IMR-90 (cell line): ENCODE measurements around the gene CBR1. TPM values are rescaled to one million over a fixed set of nuclear protein-coding genes. Genes with fewer than 3 reads are reported as not detected.

Experiments used
- ATAC-seq: fragments of 200-7000 bp; cut with Tn5 transposase; 2 replicates; pipeline ENCODE4 v1.9.1; 2020; ENCODE audit warnings: low read depth, mild to moderate bottlenecking, moderate library complexity
- BruUV-seq: library from RNA; stranded (reverse); fragments of 400-500 nt; replicated peaks from 2 replicates; lab custom pipeline; 2021; lab: Mats Ljungman, UMichigan
- CTCF ChIA-PET: fragments of 300-600 bp; formaldehyde crosslinking; extraction: SDS; loops from one replicate; lab custom pipeline; 2021; ENCODE audit warnings: antibody characterized with exemption; lab: Yijun Ruan, JAX
- POLR2A ChIA-PET: fragments of 300-600 bp; sonication (Branson Sonifier 250); formaldehyde crosslinking; loops from one replicate; lab custom pipeline; 2022; ENCODE audit warnings: antibody characterized with exemption; ENCODE audit not compliant: unreplicated experiment; lab: Charles Lee
- DNase-seq: peaks from one replicate; pipeline ENCODE4 v3.0.0; 2013
- H2AFZ ChIP-seq: replicated peaks from 2 replicates; pipeline ENCODE3; 2013; ENCODE audit warnings: low read length, mild to moderate bottlenecking; ENCODE audit not compliant: poor library complexity
- H2AK5ac ChIP-seq: 2 replicates; pipeline ENCODE4 v1.6.1; 2013; ENCODE audit warnings: low read depth, low read length, inconsistent platforms
- H2AK9ac ChIP-seq: replicated peaks from 2 replicates; pipeline ENCODE3; 2013; ENCODE audit warnings: mild to moderate bottlenecking, low read depth, low read length, moderate library complexity; ENCODE audit not compliant: poor library complexity
- H2BK120ac ChIP-seq: 2 replicates; pipeline ENCODE4 v1.6.1; 2013; ENCODE audit warnings: low read depth, low read length, inconsistent platforms
- H2BK15ac ChIP-seq: 3 replicates; pipeline ENCODE4 v1.6.1; 2013; ENCODE audit warnings: low read depth, low read length, inconsistent platforms
- H2BK20ac ChIP-seq: 2 replicates; pipeline ENCODE4 v1.6.1; 2013; ENCODE audit warnings: low read depth, mild to moderate bottlenecking, inconsistent platforms, low read length, moderate library complexity
- H2BK5ac ChIP-seq: 2 replicates; pipeline ENCODE4 v1.6.1; 2013; ENCODE audit warnings: mild to moderate bottlenecking, low read depth, low read length, inconsistent platforms; ENCODE audit not compliant: poor library complexity, severe bottlenecking
- H3K14ac ChIP-seq: replicated peaks from 2 replicates; pipeline ENCODE4 v1.6.1; 2013; ENCODE audit warnings: low read depth, low read length, inconsistent platforms
- H3K18ac ChIP-seq: 2 replicates; pipeline ENCODE4 v1.6.1; 2013; ENCODE audit warnings: low read depth, low read length, control low read depth
- H3K23ac ChIP-seq: 2 replicates; pipeline ENCODE4 v1.6.1; 2013; ENCODE audit warnings: low read depth, low read length, inconsistent platforms
- H3K27ac ChIP-seq: 2 replicates; pipeline ENCODE4 v1.5.1; 2013; ENCODE audit warnings: mild to moderate bottlenecking, control low read depth, low read length; ENCODE audit not compliant: insufficient read depth
- H3K27me3 ChIP-seq: 2 replicates; pipeline ENCODE4 v1.6.1; 2013; ENCODE audit warnings: low read length; ENCODE audit not compliant: control insufficient read depth, insufficient read depth
- H3K36me3 ChIP-seq: 2 replicates; pipeline ENCODE4 v1.6.1; 2013; ENCODE audit warnings: low read length, mixed read lengths; ENCODE audit not compliant: control insufficient read depth, insufficient read depth
- H3K4ac ChIP-seq: 2 replicates; pipeline ENCODE4 v1.6.1; 2013; ENCODE audit warnings: low read depth, low read length, inconsistent platforms
- H3K4me1 ChIP-seq: 2 replicates; pipeline ENCODE4 v1.6.1; 2013; ENCODE audit warnings: low read length, mixed read lengths; ENCODE audit not compliant: control insufficient read depth, insufficient read depth
- H3K4me2 ChIP-seq: 2 replicates; pipeline ENCODE4 v1.6.1; 2013; ENCODE audit warnings: low read depth, mild to moderate bottlenecking, control low read depth, low read length, moderate library complexity
- H3K4me3 ChIP-seq: 2 replicates; pipeline ENCODE4 v1.5.1; 2013; ENCODE audit warnings: low read depth, mild to moderate bottlenecking, control low read depth, low read length, moderate library complexity; ENCODE audit not compliant: insufficient read depth
- H3K56ac ChIP-seq: 2 replicates; pipeline ENCODE4 v1.6.1; 2013; ENCODE audit warnings: low read length, inconsistent platforms; ENCODE audit not compliant: insufficient read depth; ENCODE audit errors: extremely low read depth
- H3K79me1 ChIP-seq, 2 experiments: 2 replicates each; pipeline ENCODE4 v1.6.1; 2013; ENCODE audit warnings: low read length in 2 of 2, inconsistent platforms in 1 of 2, low read depth in 1 of 2
- H3K9ac ChIP-seq: 2 replicates; pipeline ENCODE4 v1.6.1; 2013; ENCODE audit warnings: low read depth, low read length, control low read depth
- H3K9me1 ChIP-seq: 2 replicates; pipeline ENCODE4 v1.6.1; 2013; ENCODE audit warnings: low read length, inconsistent platforms; ENCODE audit not compliant: insufficient read depth
- H3K9me3 ChIP-seq: 2 replicates; pipeline ENCODE4 v1.6.1; 2013; ENCODE audit warnings: low read length; ENCODE audit not compliant: control insufficient read depth, insufficient read depth
- H4K20me1 ChIP-seq: 2 replicates; pipeline ENCODE4 v1.6.1; 2013; ENCODE audit warnings: low read length, inconsistent platforms; ENCODE audit not compliant: insufficient read depth
- H4K5ac ChIP-seq: 2 replicates; pipeline ENCODE4 v1.6.1; 2013; ENCODE audit warnings: mild to moderate bottlenecking, low read depth, low read length, control low read depth
- H4K8ac ChIP-seq, 2 experiments: 2 replicates each; pipeline ENCODE4 v1.6.1; 2013; ENCODE audit warnings: low read depth in 2 of 2, low read length in 2 of 2, control low read depth in 1 of 2, inconsistent platforms in 1 of 2
- H4K91ac ChIP-seq: 2 replicates; pipeline ENCODE4 v1.6.1; 2013; ENCODE audit warnings: low read depth, low read length, inconsistent platforms; ENCODE audit not compliant: insufficient read depth
- BHLHE40 ChIP-seq: fragments of 150-350 bp; IDR thresholded peaks from 2 replicates; pipeline ENCODE4 v1.6.1; 2016; ENCODE audit warnings: mild to moderate bottlenecking, low read depth, low read length
- CEBPB ChIP-seq: IDR thresholded peaks from 2 replicates; pipeline ENCODE4 v1.6.1; 2012; ENCODE audit warnings: low read depth, low read length, improper control_type of control experiment
- FOS ChIP-seq: fragments of 150-350 bp; IDR thresholded peaks from 2 replicates; pipeline ENCODE4 v1.6.1; 2016; ENCODE audit warnings: low read depth, low read length
- MAZ ChIP-seq: IDR thresholded peaks from 2 replicates; pipeline ENCODE4 v1.6.1; 2012; ENCODE audit warnings: low read depth, mild to moderate bottlenecking, low read length, improper control_type of control experiment, moderate library complexity, borderline replicate concordance
- POLR2A ChIP-seq: IDR thresholded peaks from 2 replicates; pipeline ENCODE4 v1.6.1; 2012; ENCODE audit warnings: mild to moderate bottlenecking, low read depth, low read length
- RCOR1 ChIP-seq: IDR thresholded peaks from 2 replicates; pipeline ENCODE4 v1.6.1; 2012; ENCODE audit warnings: mild to moderate bottlenecking, low read length, improper control_type of control experiment; ENCODE audit not compliant: insufficient replicate concordance
- RFX5 ChIP-seq: IDR thresholded peaks from 2 replicates; pipeline ENCODE4 v1.8.0; 2012; ENCODE audit warnings: low read depth, mild to moderate bottlenecking, low read length, moderate library complexity
- SMC3 ChIP-seq: fragments of 150-350 bp; IDR thresholded peaks from 2 replicates; pipeline ENCODE4 v1.6.1; 2016; ENCODE audit warnings: low read depth, mild to moderate bottlenecking, antibody characterized with exemption, low read length, moderate library complexity
- WGBS, 2 experiments: methylation state at CpG; one replicate each; pipeline versions ENCODE4 v1.1.5 to v1.1.7; 2013; ENCODE audit warnings: missing lambda C conversion rate in 2 of 2; ENCODE audit not compliant: insufficient read length in 1 of 2; ENCODE audit errors: extremely low coverage in 2 of 2; 5-methylcytosine and 5-hydroxymethylcytosine counted together
- dilution Hi-C: fragments of 300-500 bp; cut with HindIII; formaldehyde crosslinking; loops from one replicate; pipeline ENCODE4 v1.14.3; 2018; ENCODE audit warnings: low sequenced_read_pairs; ENCODE audit not compliant: unreplicated experiment
- in situ Hi-C: fragments of 300-500 bp; cut with MboI; formaldehyde crosslinking; loops from 3 replicates; pipeline ENCODE4 v1.14.3; 2019; ENCODE audit warnings: low sequenced_read_pairs, inconsistent platforms, mixed read lengths
- intact Hi-C: fragments of 100-400 bp; cut with micrococcal nuclease; formaldehyde crosslinking; loops from 2 replicates; pipeline ENCODE4 v1.10.0; 2022
- polyA plus RNA-seq, 3 experiments: library from polyadenylated mRNA; depleted of rRNA; stranded (reverse); fragments of >200 nt; gene quantifications; 2 replicates each; pipeline ENCODE4 v1.2.3, GENCODE V29; 2012; ENCODE audit warnings: low replicate concordance in 1 of 3
- total RNA-seq: library from RNA; depleted of rRNA; stranded (reverse); fragments of >200 nt; gene quantifications from 2 replicates; pipeline ENCODE4 v1.2.3, GENCODE V29; 2012
- TF ChIP-seq, protein P1 (sequence below): fragments of 150-350 bp; IDR thresholded peaks from 2 replicates; pipeline ENCODE4 v1.6.1; 2016; ENCODE audit warnings: low read depth, mild to moderate bottlenecking, low read length, moderate library complexity, borderline replicate concordance
- TF ChIP-seq, protein P2 (sequence below): conservative IDR thresholded peaks from 2 replicates; pipeline ENCODE4 v1.5.1; 2012; ENCODE audit warnings: mild to moderate bottlenecking, low read depth, low read length, improper control_type of control experiment

Gene CBR1
- total and polyA plus RNA-seq, 2 of the 4 experiments (the other 2 are of a cell fraction), result 122 to 222 TPM

DNA sequence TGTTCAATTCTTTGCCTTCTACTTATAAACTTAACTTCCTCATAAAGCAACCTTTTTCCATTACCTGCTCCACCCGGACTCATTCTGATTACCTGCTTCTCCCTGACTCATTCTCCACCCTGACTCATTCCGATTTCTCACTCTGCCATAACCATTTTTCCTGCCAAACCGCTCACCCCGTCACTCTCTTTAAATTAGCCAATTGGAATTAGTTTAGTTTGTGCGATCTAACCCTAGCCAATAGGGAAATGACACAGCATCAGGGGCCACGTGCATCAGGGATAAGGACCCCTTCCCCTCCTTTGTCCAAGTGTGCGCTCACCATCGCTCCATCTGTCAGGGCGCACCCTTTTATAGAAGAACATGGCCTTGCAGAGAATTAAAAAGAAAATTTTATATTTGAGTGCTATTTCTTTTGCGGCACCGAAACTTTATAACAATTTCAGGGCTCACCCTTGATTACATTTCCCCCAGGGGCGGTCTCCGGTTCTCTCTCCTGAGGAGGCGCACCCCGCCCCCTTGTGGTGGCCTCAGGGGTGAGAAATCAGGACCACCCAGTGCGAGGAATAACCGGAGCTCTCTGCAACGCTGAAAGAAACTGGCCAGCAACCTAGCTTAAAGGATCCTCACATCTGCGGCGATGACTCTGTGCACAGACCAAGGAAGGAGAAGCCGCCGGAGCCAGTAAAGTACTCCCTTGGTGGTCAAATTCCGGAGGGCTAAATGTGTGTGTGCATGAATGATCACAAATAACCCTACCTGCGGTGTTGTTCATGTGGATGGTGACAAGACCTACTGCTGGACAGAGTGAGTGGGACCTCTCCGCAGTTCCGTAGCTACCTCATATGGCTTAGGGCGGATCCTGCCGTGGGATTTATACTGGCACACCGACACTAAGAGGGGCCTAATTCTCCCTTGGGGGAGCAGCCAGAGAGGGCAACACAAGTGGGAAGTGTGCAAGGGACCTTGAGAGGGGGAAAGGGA lies 34.8 kb downstream of the CBR1 start (continued):
- TF ChIP-seq, protein P1, sequence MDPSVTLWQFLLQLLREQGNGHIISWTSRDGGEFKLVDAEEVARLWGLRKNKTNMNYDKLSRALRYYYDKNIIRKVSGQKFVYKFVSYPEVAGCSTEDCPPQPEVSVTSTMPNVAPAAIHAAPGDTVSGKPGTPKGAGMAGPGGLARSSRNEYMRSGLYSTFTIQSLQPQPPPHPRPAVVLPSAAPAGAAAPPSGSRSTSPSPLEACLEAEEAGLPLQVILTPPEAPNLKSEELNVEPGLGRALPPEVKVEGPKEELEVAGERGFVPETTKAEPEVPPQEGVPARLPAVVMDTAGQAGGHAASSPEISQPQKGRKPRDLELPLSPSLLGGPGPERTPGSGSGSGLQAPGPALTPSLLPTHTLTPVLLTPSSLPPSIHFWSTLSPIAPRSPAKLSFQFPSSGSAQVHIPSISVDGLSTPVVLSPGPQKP, result no peak

DNA sequence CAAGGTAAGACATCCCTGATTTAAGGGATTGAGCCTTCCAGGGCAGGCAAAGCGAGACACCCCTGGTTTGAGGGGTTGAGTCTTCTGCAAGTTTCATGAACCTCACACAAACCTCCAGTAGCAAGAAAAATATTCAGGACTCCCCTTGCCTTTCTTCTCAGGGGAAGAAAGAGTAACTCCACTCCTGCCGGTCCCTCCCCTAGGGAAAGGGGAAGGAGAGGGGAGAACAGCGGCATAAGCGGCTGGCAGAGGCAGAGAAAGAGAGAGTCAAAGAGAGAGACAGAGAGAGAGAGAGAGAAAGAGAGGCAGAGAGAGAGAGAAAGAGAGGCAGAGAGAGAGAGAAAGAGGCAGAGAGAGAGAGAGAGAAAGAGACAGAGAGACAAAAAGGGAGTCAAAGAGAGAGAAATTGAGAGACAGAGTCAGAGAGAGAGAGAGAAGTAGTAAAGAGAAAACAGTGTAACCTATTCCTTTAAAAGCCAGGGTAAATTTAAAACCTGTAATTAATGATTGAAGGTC lies 35.6 kb downstream of the CBR1 start:
- in situ Hi-C loops (no loop called here), dilution Hi-C loops (no loop called here), intact Hi-C loops (no loop called here)
- no peak overlapping the region for H3K9ac ChIP-seq
- BruUV-seq, result no TSS peak
- no peak overlapping the region for H3K27ac ChIP-seq
- no peaks in the 10 kb centered on the region for H3K9me1 ChIP-seq
- H2BK120ac ChIP-seq, result no peak overlapping the region
- H2AK9ac ChIP-seq, result no peak overlapping the region
- no peak overlapping the region for H3K4ac ChIP-seq
- no peaks in the 10 kb centered on the region for H3K79me1 ChIP-seq
- H3K4me2 ChIP-seq, result no peak overlapping the region
- TF ChIP-seq RCOR1 (no peak), FOS (no peak), RFX5 (no peak), POLR2A (no peak), CEBPB (no peak), BHLHE40 (no peak), SMC3 (no peak), MAZ (no peak)
- TF ChIP-seq, protein P2, sequence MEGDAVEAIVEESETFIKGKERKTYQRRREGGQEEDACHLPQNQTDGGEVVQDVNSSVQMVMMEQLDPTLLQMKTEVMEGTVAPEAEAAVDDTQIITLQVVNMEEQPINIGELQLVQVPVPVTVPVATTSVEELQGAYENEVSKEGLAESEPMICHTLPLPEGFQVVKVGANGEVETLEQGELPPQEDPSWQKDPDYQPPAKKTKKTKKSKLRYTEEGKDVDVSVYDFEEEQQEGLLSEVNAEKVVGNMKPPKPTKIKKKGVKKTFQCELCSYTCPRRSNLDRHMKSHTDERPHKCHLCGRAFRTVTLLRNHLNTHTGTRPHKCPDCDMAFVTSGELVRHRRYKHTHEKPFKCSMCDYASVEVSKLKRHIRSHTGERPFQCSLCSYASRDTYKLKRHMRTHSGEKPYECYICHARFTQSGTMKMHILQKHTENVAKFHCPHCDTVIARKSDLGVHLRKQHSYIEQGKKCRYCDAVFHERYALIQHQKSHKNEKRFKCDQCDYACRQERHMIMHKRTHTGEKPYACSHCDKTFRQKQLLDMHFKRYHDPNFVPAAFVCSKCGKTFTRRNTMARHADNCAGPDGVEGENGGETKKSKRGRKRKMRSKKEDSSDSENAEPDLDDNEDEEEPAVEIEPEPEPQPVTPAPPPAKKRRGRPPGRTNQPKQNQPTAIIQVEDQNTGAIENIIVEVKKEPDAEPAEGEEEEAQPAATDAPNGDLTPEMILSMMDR, result no peak
- TF ChIP-seq, protein P1, result no peak
- H2BK5ac ChIP-seq, result no peak overlapping the region
- no peak overlapping the region for H4K5ac ChIP-seq
- peaks cover 50% of the 10 kb centered on the region for H3K27me3 ChIP-seq
- ChIA-PET CTCF (no interaction called here), POLR2A (no interaction called here)
- H3K4me3 ChIP-seq, result no peak overlapping the region
- no peak overlapping the region for H4K8ac ChIP-seq
- H2AFZ ChIP-seq, result no peak overlapping the region
- H3K56ac ChIP-seq, result no peak overlapping the region
- no peak overlapping the region for H2BK20ac ChIP-seq
- H3K36me3 ChIP-seq, result no peaks in the 10 kb centered on the region
- H3K9me3 ChIP-seq, result no peaks in the 10 kb centered on the region; the same call in 1 of the 2 replicates
- DNase-seq, result no peak
- 100% methylated on average over 2 of the region's 4 CpGs; no CpG with 5 or more reads in 1 of the 2 experiments for WGBS, 2 experiments
- H2AK5ac ChIP-seq, result no peak overlapping the region
- H4K91ac ChIP-seq, result no peak overlapping the region
- no peak overlapping the region for H3K23ac ChIP-seq
- ATAC-seq, result no peak
- no peak overlapping the region for H3K14ac ChIP-seq
- H4K20me1 ChIP-seq, result no peaks in the 10 kb centered on the region
- no peaks in the 10 kb centered on the region for H3K4me1 ChIP-seq
- no peak overlapping the region for H3K18ac ChIP-seq
- H2BK15ac ChIP-seq, result no peak overlapping the region
